ENCODE results near the gene THOC6. TPM values are rescaled to one million over a fixed set of nuclear protein-coding genes. Genes with fewer than 3 reads are reported as not detected.
A peak's percentile ranks its signal among the peaks of the same experiment; 100 is the strongest.

THOC6 gene
- total and polyA plus RNA-seq, 9 of the 15 experiments (the other 6 are each of a cell fraction or from before 2014, with no cell fraction given), result 2.5 to 65.4 (median 42.3) TPM

GRCh38 chr16:3020247-3020603 is 3.6 kb upstream of the THOC6 start, which contains the start of gene TNFRSF12A (continued):
- TF ChIP-seq NRF1 (conservative IDR thresholded peaks at IDR 0.05 in 1 of 2, IDR thresholded peaks at IDR 0.05 in 1 of 2) (peak; percentile 55 to 56; a peak in 2 of 4 replicates), CSDE1 (IDR thresholded peaks at IDR 0.05) (no peak), PATZ1 (CRISPR knock-in tag; IDR thresholded peaks at IDR 0.05; ENCODE audit: borderline replicate concordance) (no peak), NBN (IDR thresholded peaks at IDR 0.05; ENCODE audit: low read depth) (no peak), HES1 (IDR thresholded peaks at IDR 0.05; ENCODE audit: low read depth) (no peak), NONO (IDR thresholded peaks at IDR 0.05; ENCODE audit: low read depth in 2 of 2, low read length in 1 of 2) (peak in 1 of 2 experiments; percentile 85; a peak in 2 of 4 replicates), NFIC (IDR thresholded peaks at IDR 0.05) (no peak), RFX7 (CRISPR knock-in tag; IDR thresholded peaks at IDR 0.05) (no peak), ZNF717 (CRISPR knock-in tag; IDR thresholded peaks at IDR 0.05) (no peak), ZNF165 (CRISPR knock-in tag; IDR thresholded peaks at IDR 0.05; ENCODE audit: borderline replicate concordance) (no peak), EGR1 (conservative IDR thresholded peaks at IDR 0.05) (peak; percentile 49), ZNF143 (CRISPR knock-in tag; IDR thresholded peaks at IDR 0.05) (no peak), ZNF224 (CRISPR knock-in tag; IDR thresholded peaks at IDR 0.05) (no peak), KLF6 (CRISPR knock-in tag; IDR thresholded peaks at IDR 0.05; ENCODE audit: borderline replicate concordance) (no peak), ZNF695 (CRISPR knock-in tag; IDR thresholded peaks at IDR 0.05) (no peak), ZNF277 (CRISPR knock-in tag; IDR thresholded peaks at IDR 0.05; ENCODE audit: borderline replicate concordance) (no peak), MXI1 (IDR thresholded peaks at IDR 0.05; ENCODE audit: low read depth, low read length) (no peak), ZKSCAN3 (CRISPR knock-in tag; IDR thresholded peaks at IDR 0.05) (no peak), SRSF1 (IDR thresholded peaks at IDR 0.05; ENCODE audit: low read depth, low read length) (no peak), ZNF354B (CRISPR knock-in tag; IDR thresholded peaks at IDR 0.05) (no peak), RNF2 (IDR thresholded peaks at IDR 0.05) (no peak), ZNF507 (tag; conservative IDR thresholded peaks at IDR 0.05) (no peak), ZNF584 (CRISPR knock-in tag; IDR thresholded peaks at IDR 0.05; ENCODE audit: low read depth) (no peak), CGGBP1 (CRISPR knock-in tag; IDR thresholded peaks at IDR 0.05) (no peak), GTF2E2 (tag; IDR thresholded peaks at IDR 0.05) (peak; percentile 62; the same call in 1 of the 2 replicates), ZBTB1 (CRISPR knock-in tag; IDR thresholded peaks at IDR 0.05; ENCODE audit: borderline replicate concordance, low read depth) (peak; percentile 6; the same call in 1 of the 2 replicates)
- TF ChIP-seq, protein P1, sequence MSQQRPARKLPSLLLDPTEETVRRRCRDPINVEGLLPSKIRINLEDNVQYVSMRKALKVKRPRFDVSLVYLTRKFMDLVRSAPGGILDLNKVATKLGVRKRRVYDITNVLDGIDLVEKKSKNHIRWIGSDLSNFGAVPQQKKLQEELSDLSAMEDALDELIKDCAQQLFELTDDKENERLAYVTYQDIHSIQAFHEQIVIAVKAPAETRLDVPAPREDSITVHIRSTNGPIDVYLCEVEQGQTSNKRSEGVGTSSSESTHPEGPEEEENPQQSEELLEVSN (IDR thresholded peaks at IDR 0.05; ENCODE audit: borderline replicate concordance in 1 of 2, extremely low read depth in 1 of 2, insufficient read depth in 1 of 2, insufficient read length in 1 of 2, low read depth in 1 of 2, low read length in 1 of 2, poor library complexity in 1 of 2, severe bottlenecking in 1 of 2), result peak in 1 of 2 experiments; percentile 48

Data from K562 (cell line).